GM21786 (cell line): ENCODE data around the gene RPS24.

ENCODE experiments used
- ATAC-seq: cut with Tn5 transposase; IDR thresholded peaks from one replicate; pipeline ENCODE4 v1.9.1; 2021; ENCODE audit not compliant: unreplicated experiment

Gene RPS24

GRCh38 chr10:78025685-78026364 is 7.8 kb upstream of the RPS24 start:
- ATAC-seq, result no peak

- no peak for ATAC-seq
These were observed 5.0 kb upstream of the RPS24 start for GRCh38 chr10:78028438-78029268.

- ATAC-seq, result peak; percentile 63
These were observed 4.1 kb upstream of the RPS24 start, which contains the start of gene POLR3A for GRCh38 chr10:78029269-78030226. POLR3A (minus strand) TSS chr10:78029515; CDS start chr10:78029407, 108 bp downstream.

- ATAC-seq, result no peak
These were observed 351 bp upstream of the RPS24 start for GRCh38 chr10:78033387-78033636.

GRCh38 chr10:78035025-78035424 is 1.4 kb downstream of the RPS24 start:
- ATAC-seq, result no peak

GRCh38 chr10:78035437-78035836 is 1.8 kb downstream of the RPS24 start:
- no peak for ATAC-seq

- no peak for ATAC-seq
These were observed 2.4 kb downstream of the RPS24 start for GRCh38 chr10:78035933-78036583.

- ATAC-seq, result no peak
These were observed 4.4 kb downstream of the RPS24 start for GRCh38 chr10:78038105-78038504.

- no peak for ATAC-seq
These were observed 5.3 kb downstream of the RPS24 start for GRCh38 chr10:78038791-78039547.

GRCh38 chr10:78039743-78040142 is 6.1 kb downstream of the RPS24 start:
- ATAC-seq, result no peak

- ATAC-seq, result no peak
These were observed 7.8 kb downstream of the RPS24 start for GRCh38 chr10:78041170-78042057.

GRCh38 chr10:78042058-78042751 is 8.5 kb downstream of the RPS24 start:
- no peak for ATAC-seq

GRCh38 chr10:78042752-78043104 is 9.1 kb downstream of the RPS24 start:
- ATAC-seq, result no peak

- no peak for ATAC-seq
These were observed 10.5 kb downstream of the RPS24 start for GRCh38 chr10:78044179-78044578.

- no peak for ATAC-seq
These were observed 11.0 kb downstream of the RPS24 start for GRCh38 chr10:78044699-78045098.

GRCh38 chr10:78045237-78045636 is 11.6 kb downstream of the RPS24 start:
- ATAC-seq, result peak; percentile 68

GRCh38 chr10:78045856-78046255 is 12.2 kb downstream of the RPS24 start:
- no peak for ATAC-seq

- ATAC-seq, result no peak
These were observed 13.1 kb downstream of the RPS24 start for GRCh38 chr10:78046711-78047269.
